Tibial nerve (tissue), 4 donors: ENCODE results near the gene MGMT. TPM values are rescaled to one million over a fixed set of nuclear protein-coding genes. Genes with fewer than 3 reads are reported as not detected.

Experiments
- DNase-seq, 2 donors: peaks; one replicate each; pipeline ENCODE4 v3.0.0-alpha.2; 2019; ENCODE audit warnings: low spot score in 2 of 2
- H3K27ac ChIP-seq, 4 donors: fragments of 200-600 bp; sonication (generic) in 3 of 4; one replicate each; pipeline ENCODE4 v1.5.1; 2017 to 2019; ENCODE audit warnings: mild to moderate bottlenecking in 1 of 4
- H3K27me3 ChIP-seq, 2 donors: fragments of 200-600 bp; sonication (generic) in 1 of 2; one replicate each; pipeline versions ENCODE4 v1.5.1 to v1.6.0; 2017 to 2019
- H3K36me3 ChIP-seq, 3 donors: fragments of 200-600 bp; sonication (generic); one replicate each; pipeline ENCODE4 v1.5.1; 2018 to 2019
- H3K4me1 ChIP-seq, 4 donors: fragments of 200-600 bp; sonication (generic) in 3 of 4; one replicate each; pipeline ENCODE4 v1.5.1; 2017 to 2019
- H3K4me3 ChIP-seq, 4 donors: fragments of 200-600 bp; sonication (generic) in 3 of 4; one replicate each; pipeline ENCODE4 v1.5.1; 2017 to 2019; ENCODE audit warnings: mild to moderate bottlenecking in 1 of 4, moderate library complexity in 1 of 4
- H3K9me3 ChIP-seq, 4 donors: fragments of 200-600 bp; sonication (generic) in 3 of 4; one replicate each; pipeline ENCODE4 v1.5.1; 2017 to 2019
- CTCF ChIP-seq, 5 experiments: fragments of 200-600 bp in 3 of 5; fragments of 450-650 bp in 2 of 5; sonication (generic) in 3 of 5; IDR thresholded peaks; one replicate each; pipeline ENCODE4 v1.5.1; 2016 to 2019; ENCODE audit warnings: antibody characterized with exemption in 5 of 5, mild to moderate bottlenecking in 3 of 5, moderate library complexity in 2 of 5
- EP300 ChIP-seq, 2 donors: sonication (generic); formaldehyde crosslinking; IDR thresholded peaks; one replicate each; pipeline ENCODE4 v1.6.1; 2017; ENCODE audit warnings: antibody characterized with exemption in 2 of 2, mild to moderate bottlenecking in 1 of 2
- POLR2A ChIP-seq, 2 donors: fragments of 450-650 bp; IDR thresholded peaks; one replicate each; pipeline ENCODE4 v1.6.1; 2017; ENCODE audit warnings: antibody characterized with exemption in 2 of 2, mild to moderate bottlenecking in 2 of 2, moderate library complexity in 2 of 2
- WGBS, 2 donors: methylation state at CpG; one replicate each; pipeline ENCODE4 v1.1.5; 2018; 5-methylcytosine and 5-hydroxymethylcytosine counted together
- total RNA-seq, 4 donors: library from RNA; depleted of rRNA; stranded (reverse); fragments of >200 nt; gene quantifications; one replicate each; pipeline ENCODE4 v1.1.0, GENCODE V29; 2016

Gene MGMT
- total RNA-seq, 4 donors from 2014 or later, result 26.1 to 39.1 (median 33.7) TPM

- DNase-seq, result no peak
- no peak for TF ChIP-seq EP300 (IDR thresholded peaks at IDR 0.05)
- no peak for TF ChIP-seq POLR2A (IDR thresholded peaks at IDR 0.05)
- no peak for TF ChIP-seq CTCF (IDR thresholded peaks at IDR 0.05)
- Histone ChIP-seq H3K36me3 (no peaks in the 10 kb centered on the region), H3K27ac (no peak overlapping the region), H3K27me3 (no peaks in the 10 kb centered on the region), H3K4me3 (no peak overlapping the region), H3K9me3 (no peaks in the 10 kb centered on the region), H3K4me1 (peaks cover 0 to 9% (median 0%) of the 10 kb centered on the region in 4 donors)
- whole genome bisulfite sequencing, 2 donors, result 93 to 94% methylated on average over 9 of the region's 9 CpGs
These were observed 142.5 kb downstream of the MGMT start for GRCh38 chr10:129609551-129609950.

GRCh38 chr10:129612481-129613109 lies 145.6 kb downstream of the MGMT start:
- Histone ChIP-seq H3K27ac (no peak overlapping the region), H3K9me3 (peaks cover 0 to 5% (median 0%) of the 10 kb centered on the region in 4 donors), H3K36me3 (peaks cover 0 to 10% (median 0%) of the 10 kb centered on the region in 3 donors), H3K4me3 (no peak overlapping the region), H3K27me3 (no peaks in the 10 kb centered on the region), H3K4me1 (no peaks in the 10 kb centered on the region)
- DNase-seq, result no peak
- TF ChIP-seq CTCF (IDR thresholded peaks at IDR 0.05), result no peak
- TF ChIP-seq EP300 (IDR thresholded peaks at IDR 0.05), result no peak
- no peak for TF ChIP-seq POLR2A (IDR thresholded peaks at IDR 0.05)
- WGBS, 2 donors, result 80 to 81% methylated on average over 13 of the region's 13 CpGs

DNA sequence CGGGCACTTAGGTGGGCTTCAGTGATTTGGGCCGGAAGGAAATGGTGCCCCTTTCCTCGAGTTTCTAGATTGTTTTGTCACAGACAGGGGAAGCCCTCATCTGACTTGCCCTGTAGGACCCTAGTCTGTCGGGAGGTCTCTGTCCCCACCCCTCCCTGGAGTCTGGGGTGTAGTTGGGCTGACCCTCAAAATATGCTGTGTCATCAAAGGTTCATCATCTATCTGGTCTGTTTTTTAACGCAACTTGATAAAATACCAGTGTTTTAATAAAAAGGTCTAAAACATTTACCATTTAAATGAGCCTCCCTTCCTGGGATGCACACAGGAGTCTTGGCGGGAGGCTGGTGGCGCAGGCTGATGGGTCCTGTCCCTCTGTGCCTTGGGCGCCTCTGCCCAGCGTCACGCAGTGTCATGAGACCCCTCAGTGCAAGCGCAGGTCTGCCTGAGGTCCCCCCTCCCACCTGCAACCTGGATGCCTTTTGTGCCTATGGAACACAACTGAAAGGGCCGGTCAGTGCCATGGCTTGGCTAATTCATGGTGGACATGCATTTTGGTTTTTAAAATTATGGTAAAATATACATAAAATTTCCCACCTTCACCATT lies 146.4 kb downstream of the MGMT start:
- TF ChIP-seq POLR2A (IDR thresholded peaks at IDR 0.05) (no peak), CTCF (IDR thresholded peaks at IDR 0.05) (no peak), EP300 (IDR thresholded peaks at IDR 0.05) (no peak)
- H3K36me3 ChIP-seq, result peaks cover 0 to 10% (median 0%) of the 10 kb centered on the region in 3 donors
- no peaks in the 10 kb centered on the region for H3K27me3 ChIP-seq
- no peaks in the 10 kb centered on the region for H3K4me1 ChIP-seq
- H3K4me3 ChIP-seq, result no peak overlapping the region
- WGBS, 2 donors, result 92 to 94% methylated on average over 12 of the region's 12 CpGs
- DNase-seq, result no peak
- peaks cover 0 to 8% (median 0%) of the 10 kb centered on the region in 4 donors for H3K9me3 ChIP-seq
- no peak overlapping the region for H3K27ac ChIP-seq

DNA sequence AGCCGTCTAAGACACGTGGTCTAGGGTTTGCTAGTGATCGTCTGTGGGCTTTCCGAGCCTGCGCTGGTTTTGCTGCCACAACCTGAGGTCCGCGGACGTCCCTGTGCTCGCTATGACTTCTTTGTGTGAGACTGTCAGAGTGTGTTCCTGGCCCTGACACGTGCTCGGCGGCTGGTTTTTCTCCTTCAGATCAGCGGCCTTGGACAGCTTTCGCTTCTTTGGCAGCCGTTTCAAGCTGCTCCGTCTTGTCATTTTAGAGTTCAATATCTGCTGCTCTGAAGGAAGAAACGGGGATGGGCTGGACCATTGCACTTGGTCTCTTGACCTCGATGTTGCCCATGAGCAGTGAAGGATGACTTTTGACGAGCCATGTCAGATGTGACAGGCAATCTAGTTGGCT lies 147.3 kb downstream of the MGMT start:
- 89 to 93% methylated on average over 19 of the region's 19 CpGs for WGBS, 2 donors

More for the DNA sequence above, 147.3 kb downstream of the MGMT start:
- no peaks in the 10 kb centered on the region for H3K27me3 ChIP-seq
- H3K27ac ChIP-seq, result no peak overlapping the region
- no peak for DNase-seq
- no peaks in the 10 kb centered on the region for H3K4me1 ChIP-seq
- peaks cover 0 to 8% (median 0%) of the 10 kb centered on the region in 4 donors for H3K9me3 ChIP-seq
- TF ChIP-seq CTCF (IDR thresholded peaks at IDR 0.05) (no peak), EP300 (IDR thresholded peaks at IDR 0.05) (no peak), POLR2A (IDR thresholded peaks at IDR 0.05) (no peak)
- peaks cover 0 to 10% (median 0%) of the 10 kb centered on the region in 3 donors for H3K36me3 ChIP-seq
- H3K4me3 ChIP-seq, result no peak overlapping the region
